ENCODE measurements around the gene TOGARAM2.

DNA sequence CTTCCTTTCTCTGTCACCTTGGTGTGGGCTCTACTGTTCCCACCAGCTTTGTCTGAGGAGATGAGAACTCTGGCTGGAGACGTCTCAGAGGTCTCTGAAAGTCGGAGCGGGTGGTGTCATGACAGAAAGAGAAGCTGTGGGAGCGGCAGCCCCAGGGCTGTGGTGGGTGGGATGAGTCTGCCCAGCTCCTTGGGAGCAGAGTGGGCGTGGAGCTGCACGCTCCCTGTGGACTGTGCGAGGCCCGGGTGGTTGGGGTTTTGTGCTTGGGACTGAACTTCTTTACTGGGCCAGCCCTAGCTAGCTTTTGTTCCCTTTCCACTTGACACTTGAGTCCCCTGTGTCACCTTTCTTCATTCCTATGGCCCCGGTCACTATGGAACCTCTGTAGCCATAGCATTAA lies 10.4 kb downstream of the TOGARAM2 start:
- no peak for TF ChIP-seq ZSCAN20 (CRISPR knock-in tag; IDR thresholded peaks at IDR 0.05; ENCODE audit: borderline replicate concordance)
- no peak for TF ChIP-seq EP300 (IDR thresholded peaks at IDR 0.05; ENCODE audit: low read depth in 2 of 2, low read length in 2 of 2)
- no peak for TF ChIP-seq EP300 (CRISPR knock-in tag; IDR thresholded peaks at IDR 0.05; ENCODE audit: borderline replicate concordance)
- no peak for TF ChIP-seq NR2F1 (CRISPR knock-in tag; IDR thresholded peaks at IDR 0.05)
- TF ChIP-seq, protein P1, sequence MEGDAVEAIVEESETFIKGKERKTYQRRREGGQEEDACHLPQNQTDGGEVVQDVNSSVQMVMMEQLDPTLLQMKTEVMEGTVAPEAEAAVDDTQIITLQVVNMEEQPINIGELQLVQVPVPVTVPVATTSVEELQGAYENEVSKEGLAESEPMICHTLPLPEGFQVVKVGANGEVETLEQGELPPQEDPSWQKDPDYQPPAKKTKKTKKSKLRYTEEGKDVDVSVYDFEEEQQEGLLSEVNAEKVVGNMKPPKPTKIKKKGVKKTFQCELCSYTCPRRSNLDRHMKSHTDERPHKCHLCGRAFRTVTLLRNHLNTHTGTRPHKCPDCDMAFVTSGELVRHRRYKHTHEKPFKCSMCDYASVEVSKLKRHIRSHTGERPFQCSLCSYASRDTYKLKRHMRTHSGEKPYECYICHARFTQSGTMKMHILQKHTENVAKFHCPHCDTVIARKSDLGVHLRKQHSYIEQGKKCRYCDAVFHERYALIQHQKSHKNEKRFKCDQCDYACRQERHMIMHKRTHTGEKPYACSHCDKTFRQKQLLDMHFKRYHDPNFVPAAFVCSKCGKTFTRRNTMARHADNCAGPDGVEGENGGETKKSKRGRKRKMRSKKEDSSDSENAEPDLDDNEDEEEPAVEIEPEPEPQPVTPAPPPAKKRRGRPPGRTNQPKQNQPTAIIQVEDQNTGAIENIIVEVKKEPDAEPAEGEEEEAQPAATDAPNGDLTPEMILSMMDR (CRISPR knock-in tag; IDR thresholded peaks at IDR 0.05): no peak
- TF ChIP-seq TAF1 (CRISPR knock-in tag; IDR thresholded peaks at IDR 0.05): no peak

All from HepG2 (cell line).